Activated T-helper 17 cell treated with anti-CD3 and anti-CD28 coated beads, Interleukin-2, amount 50 U/mL, for 72 hours (primary cell): Measurements from ENCODE around the gene DNM3. TPM values are rescaled to one million over a fixed set of nuclear protein-coding genes. Genes with fewer than 3 reads are reported as not detected.

Source experiments
- ATAC-seq: fragments of 150-1000 bp; cut with Tn5 transposase; replicated peaks from 2 replicates; pipeline ENCODE4 v1.10.0; 2021; ENCODE audit warnings: mild to moderate bottlenecking, moderate library complexity
- H3K27ac Mint-ChIP-seq: one replicate; pipeline ENCODE4 v1.8.0; 2022; ENCODE audit warnings: mixed read lengths
- H3K27me3 Mint-ChIP-seq: one replicate; pipeline ENCODE4 v1.8.0; 2022; ENCODE audit warnings: mixed read lengths
- H3K36me3 Mint-ChIP-seq: one replicate; pipeline ENCODE4 v1.8.0; 2022; ENCODE audit warnings: low read depth, mild to moderate bottlenecking, mixed read lengths
- H3K4me1 Mint-ChIP-seq: one replicate; pipeline ENCODE4 v1.8.0; 2022; ENCODE audit warnings: mixed read lengths
- H3K4me3 Mint-ChIP-seq: one replicate; pipeline ENCODE4 v1.8.0; 2022; ENCODE audit warnings: mild to moderate bottlenecking, mixed read lengths
- H3K9me3 Mint-ChIP-seq: one replicate; pipeline ENCODE4 v1.8.0; 2022; ENCODE audit warnings: mixed read lengths
- total RNA-seq, 2 donors: library from RNA; stranded (reverse); gene quantifications; one replicate each; pipeline ENCODE4 v1.2.3, GENCODE V29; 2022

The DNM3 gene
- total RNA-seq, 2 donors from 2014 or later: 3.0 to 5.8 TPM

DNA sequence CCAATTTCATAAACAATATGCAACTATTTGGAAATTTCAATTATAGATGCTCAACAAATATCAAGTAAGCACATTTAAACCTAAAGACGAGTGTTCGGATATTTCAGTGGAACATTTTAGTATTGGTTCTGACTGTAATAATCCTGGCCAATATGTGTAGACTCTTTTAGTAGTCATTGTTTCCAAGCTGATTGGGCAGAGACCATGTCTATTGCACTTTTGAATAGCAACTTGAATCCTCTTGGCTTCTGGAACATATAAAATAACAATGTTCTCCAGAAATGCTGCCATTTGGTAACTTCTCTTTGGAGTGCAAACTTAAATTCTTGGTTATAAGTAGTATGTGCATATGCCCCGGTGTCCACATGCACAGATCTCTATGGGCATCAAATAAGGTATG lies 373.7 kb downstream of the DNM3 start:
- Mint-ChIP-seq H3K27ac (no peak overlapping the region), H3K9me3 (no peaks in the 10 kb centered on the region), H3K4me3 (no peak overlapping the region), H3K4me1 (no peaks in the 10 kb centered on the region), H3K36me3 (no peaks in the 10 kb centered on the region), H3K27me3 (no peaks in the 10 kb centered on the region)
- no peak for ATAC-seq

DNA sequence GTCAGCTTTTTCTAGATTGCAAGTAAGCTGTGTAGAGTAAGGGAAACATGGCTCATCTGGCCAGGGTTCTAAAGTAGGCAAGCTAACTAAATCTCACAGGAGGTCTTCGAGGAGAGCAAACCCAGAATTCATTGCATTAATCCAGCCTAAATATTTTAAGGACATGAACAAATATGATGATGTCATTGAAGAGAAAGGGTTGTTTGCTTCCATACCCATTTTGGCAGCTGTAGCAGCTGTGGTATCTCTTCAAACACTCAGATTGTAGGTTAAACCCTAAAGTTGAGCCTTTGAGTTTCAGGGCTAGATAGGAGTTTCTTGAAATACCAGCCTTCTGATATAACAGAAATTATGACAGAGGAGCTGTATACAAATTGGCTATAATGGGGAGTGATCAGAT lies 378.7 kb downstream of the DNM3 start:
- H3K27ac Mint-ChIP-seq: no peak overlapping the region
- no peaks in the 10 kb centered on the region for H3K4me1 Mint-ChIP-seq
- no peak overlapping the region for H3K4me3 Mint-ChIP-seq
- no peaks in the 10 kb centered on the region for H3K27me3 Mint-ChIP-seq
- ATAC-seq: no peak
- H3K9me3 Mint-ChIP-seq: no peaks in the 10 kb centered on the region
- no peaks in the 10 kb centered on the region for H3K36me3 Mint-ChIP-seq

DNA sequence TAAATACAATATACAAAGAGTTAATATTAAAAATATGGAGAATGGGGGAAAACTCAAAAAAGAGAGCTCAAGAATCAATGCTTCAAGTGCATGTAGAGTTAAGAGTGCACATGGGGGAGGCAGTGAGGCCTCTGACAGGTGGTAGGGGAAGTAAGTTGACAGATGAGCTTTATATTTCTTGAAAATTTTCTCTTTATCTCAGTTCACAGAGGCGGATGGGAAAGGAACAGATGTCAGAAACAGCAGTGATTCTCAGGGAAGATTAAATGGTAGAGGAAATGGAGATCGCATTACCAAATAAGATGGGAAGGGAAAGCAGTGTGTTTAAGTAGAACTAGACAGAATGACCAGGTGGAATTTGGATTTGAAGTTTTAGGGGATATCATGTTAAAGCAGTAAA lies 379.1 kb downstream of the DNM3 start:
- Mint-ChIP-seq H3K27me3 (no peaks in the 10 kb centered on the region), H3K27ac (no peak overlapping the region), H3K4me1 (no peaks in the 10 kb centered on the region), H3K4me3 (no peak overlapping the region), H3K36me3 (no peaks in the 10 kb centered on the region), H3K9me3 (no peaks in the 10 kb centered on the region)
- no peak for ATAC-seq

DNA sequence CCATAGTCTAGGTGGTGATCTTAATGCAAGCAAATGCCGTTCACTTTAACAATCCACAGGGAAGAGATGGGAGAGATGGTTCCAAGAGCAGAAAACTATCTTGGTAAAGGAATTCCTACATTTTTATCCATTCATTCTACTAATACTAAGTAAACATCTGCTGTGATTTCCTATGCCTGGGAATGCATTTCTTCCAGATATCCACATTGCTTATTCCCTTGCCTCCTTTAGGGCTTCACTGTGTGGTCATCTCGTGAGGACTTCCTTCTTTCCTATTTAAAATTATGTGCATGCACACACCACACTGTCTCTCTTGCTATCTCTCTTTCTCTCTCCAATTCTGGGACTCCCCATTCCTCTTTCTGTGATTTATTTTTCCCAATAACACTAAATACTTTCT lies 380.1 kb downstream of the DNM3 start:
- H3K9me3 Mint-ChIP-seq: no peaks in the 10 kb centered on the region
- ATAC-seq: no peak
- no peak overlapping the region for H3K27ac Mint-ChIP-seq
- H3K36me3 Mint-ChIP-seq: no peaks in the 10 kb centered on the region
- no peak overlapping the region for H3K4me3 Mint-ChIP-seq
- H3K4me1 Mint-ChIP-seq: no peaks in the 10 kb centered on the region
- H3K27me3 Mint-ChIP-seq: no peaks in the 10 kb centered on the region

DNA sequence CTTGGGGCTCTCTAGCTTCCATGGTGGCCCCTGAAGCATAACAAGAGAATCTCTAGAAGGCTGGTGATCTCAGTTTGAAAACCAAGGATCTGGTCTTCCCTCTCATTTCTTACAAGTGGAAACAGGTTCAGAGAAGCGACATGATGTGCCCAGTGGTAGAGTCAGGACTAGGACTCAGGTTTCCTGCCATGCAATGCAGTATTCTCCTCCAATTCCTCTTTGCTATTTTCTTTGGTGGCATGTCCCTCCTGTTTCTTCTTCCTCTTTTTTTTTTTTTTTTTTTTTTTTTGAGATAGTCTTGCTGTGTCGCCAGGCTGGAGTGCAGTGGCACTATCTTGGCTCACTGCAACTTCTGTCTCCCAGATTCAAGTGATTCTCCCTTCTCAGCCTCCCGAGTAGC lies 383.6 kb downstream of the DNM3 start:
- H3K36me3 Mint-ChIP-seq: no peaks in the 10 kb centered on the region
- H3K9me3 Mint-ChIP-seq: no peaks in the 10 kb centered on the region
- no peak overlapping the region for H3K4me3 Mint-ChIP-seq
- H3K4me1 Mint-ChIP-seq: peaks cover 2% of the 10 kb centered on the region
- no peak overlapping the region for H3K27ac Mint-ChIP-seq
- no peaks in the 10 kb centered on the region for H3K27me3 Mint-ChIP-seq
- ATAC-seq: no peak

DNA sequence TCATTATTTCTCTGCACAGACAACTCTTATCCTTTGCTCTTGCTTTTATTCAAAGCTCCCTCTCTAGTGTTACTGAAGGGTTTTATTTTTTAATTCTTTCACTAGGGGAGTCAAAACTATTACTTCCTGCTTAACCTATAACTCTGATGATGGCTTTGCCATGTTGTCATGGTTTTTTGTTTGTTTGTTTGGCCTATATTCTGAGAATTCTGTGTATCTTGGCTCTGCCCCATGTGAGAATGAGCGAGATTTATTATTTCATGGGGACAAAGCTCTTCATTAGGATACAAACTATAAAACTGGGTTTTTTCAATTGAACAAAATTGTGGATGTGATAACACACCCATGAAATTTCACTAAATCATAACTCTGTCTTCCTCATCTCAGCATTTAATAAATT lies 388.6 kb downstream of the DNM3 start:
- Mint-ChIP-seq H3K36me3 (no peaks in the 10 kb centered on the region), H3K27ac (no peak overlapping the region), H3K9me3 (peaks cover 11% of the 10 kb centered on the region), H3K27me3 (no peaks in the 10 kb centered on the region), H3K4me1 (peaks cover 10% of the 10 kb centered on the region), H3K4me3 (no peak overlapping the region)
- no peak for ATAC-seq

DNA sequence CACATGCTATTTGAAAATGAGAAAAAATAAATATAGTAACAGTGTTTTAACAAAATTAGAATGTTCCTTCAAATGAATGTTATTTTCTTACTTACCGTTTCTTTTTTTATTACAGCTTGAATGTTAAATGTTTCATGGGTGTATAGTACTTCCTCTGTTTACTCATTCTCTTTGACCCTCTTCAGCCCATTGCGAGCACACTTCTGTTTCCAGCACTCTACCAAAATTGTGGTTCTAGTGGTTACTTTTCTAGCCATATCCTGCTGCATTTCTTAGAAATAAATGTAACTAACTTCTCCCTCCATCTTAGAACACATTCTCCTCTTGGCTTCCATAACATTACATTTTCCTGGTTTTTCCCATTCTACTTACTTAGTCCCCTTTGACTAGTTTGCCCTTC lies 389.2 kb downstream of the DNM3 start:
- Mint-ChIP-seq H3K4me3 (peak overlapping the region; percentile 0), H3K36me3 (no peaks in the 10 kb centered on the region), H3K9me3 (peaks cover 11% of the 10 kb centered on the region), H3K27me3 (no peaks in the 10 kb centered on the region), H3K4me1 (peaks cover 10% of the 10 kb centered on the region), H3K27ac (no peak overlapping the region)
- ATAC-seq: no peak

DNA sequence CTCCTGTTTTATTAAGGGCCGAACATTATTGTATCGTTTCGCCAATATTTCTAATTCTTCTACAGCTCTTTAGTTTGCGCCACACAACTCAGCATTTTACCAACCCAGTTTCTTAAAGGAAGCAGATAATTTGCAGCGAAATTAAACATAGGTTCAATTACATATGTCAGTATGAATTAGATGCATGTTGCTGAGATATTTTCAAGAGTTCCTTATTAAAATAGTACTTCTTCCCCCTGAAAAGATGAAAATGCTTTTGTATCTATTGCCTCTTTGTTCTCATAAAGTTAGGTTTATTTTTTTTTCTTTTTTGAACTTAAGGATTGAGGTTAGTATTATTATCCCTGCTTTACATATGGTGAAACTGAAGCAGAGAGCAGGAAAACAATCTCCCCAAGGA lies 395.7 kb downstream of the DNM3 start:
- ATAC-seq: no peak
- H3K27ac Mint-ChIP-seq: no peak overlapping the region
- no peaks in the 10 kb centered on the region for H3K27me3 Mint-ChIP-seq
- H3K4me1 Mint-ChIP-seq: no peaks in the 10 kb centered on the region
- H3K36me3 Mint-ChIP-seq: no peaks in the 10 kb centered on the region
- no peaks in the 10 kb centered on the region for H3K9me3 Mint-ChIP-seq
- no peak overlapping the region for H3K4me3 Mint-ChIP-seq

DNA sequence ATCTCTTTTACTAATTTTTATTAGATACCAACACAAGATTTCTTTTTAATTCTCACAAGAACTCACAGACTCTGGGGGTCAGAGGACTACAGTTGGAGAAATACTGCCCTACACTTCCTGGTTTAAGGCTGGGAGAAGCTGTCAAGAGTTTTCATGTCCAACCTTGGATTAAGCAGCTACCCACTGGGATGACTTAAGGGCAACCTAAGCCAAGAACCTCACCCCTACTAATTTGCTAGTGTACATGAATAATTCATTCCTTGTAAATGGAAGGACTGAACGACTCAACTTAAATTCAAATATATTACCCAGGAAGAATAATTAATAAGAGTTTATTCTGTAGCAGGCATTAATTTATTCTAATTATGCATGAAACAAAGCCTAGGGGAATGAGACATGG lies 396.9 kb downstream of the DNM3 start:
- no peaks in the 10 kb centered on the region for H3K4me1 Mint-ChIP-seq
- H3K27ac Mint-ChIP-seq: no peak overlapping the region
- ATAC-seq: no peak
- no peaks in the 10 kb centered on the region for H3K9me3 Mint-ChIP-seq
- no peak overlapping the region for H3K4me3 Mint-ChIP-seq
- H3K27me3 Mint-ChIP-seq: no peaks in the 10 kb centered on the region
- H3K36me3 Mint-ChIP-seq: no peaks in the 10 kb centered on the region

DNA sequence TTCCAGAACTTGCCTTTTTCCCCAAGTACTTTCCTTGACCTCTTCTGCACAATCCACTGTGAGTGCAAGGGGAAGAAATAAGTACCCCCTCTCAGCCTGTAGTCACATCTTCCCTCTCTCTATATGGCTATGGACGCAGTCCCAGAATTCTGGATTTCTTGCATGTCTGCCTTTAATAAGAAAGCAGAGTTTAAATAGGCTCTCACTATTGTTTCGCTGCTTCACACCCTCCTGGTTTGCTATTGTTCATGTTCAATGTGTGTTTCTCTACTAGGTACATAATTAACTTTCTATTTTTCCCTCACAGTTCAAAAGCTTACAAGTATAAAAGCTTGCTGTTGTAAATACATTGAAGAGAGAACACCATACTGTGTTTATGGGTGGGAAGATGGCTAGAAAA lies 397.7 kb downstream of the DNM3 start:
- Mint-ChIP-seq H3K9me3 (no peaks in the 10 kb centered on the region), H3K36me3 (no peaks in the 10 kb centered on the region), H3K27ac (no peak overlapping the region), H3K4me3 (no peak overlapping the region), H3K27me3 (no peaks in the 10 kb centered on the region), H3K4me1 (no peaks in the 10 kb centered on the region)
- no peak for ATAC-seq

DNA sequence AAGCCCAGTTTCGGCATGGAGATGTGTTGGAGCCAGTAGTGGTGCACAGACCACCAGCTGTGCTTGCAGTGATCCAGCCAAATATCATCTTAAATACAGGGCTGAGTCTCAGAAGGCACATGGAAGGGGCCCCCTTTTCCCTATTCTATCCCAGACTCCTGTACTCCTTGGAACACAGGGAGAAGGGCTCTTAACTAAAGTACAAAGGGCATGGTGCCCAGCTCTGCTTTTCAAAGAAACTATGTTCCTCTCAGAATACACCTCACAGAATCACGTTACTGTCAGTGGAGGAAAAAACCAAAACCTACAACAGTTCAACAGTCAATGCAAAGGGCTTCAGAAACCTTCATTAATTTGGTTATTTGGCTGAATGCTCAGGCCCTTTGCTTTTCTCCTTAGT lies 398.6 kb downstream of the DNM3 start:
- H3K27ac Mint-ChIP-seq: no peak overlapping the region
- H3K4me3 Mint-ChIP-seq: no peak overlapping the region
- H3K9me3 Mint-ChIP-seq: no peaks in the 10 kb centered on the region
- no peaks in the 10 kb centered on the region for H3K27me3 Mint-ChIP-seq
- no peak for ATAC-seq
- H3K4me1 Mint-ChIP-seq: no peaks in the 10 kb centered on the region
- no peaks in the 10 kb centered on the region for H3K36me3 Mint-ChIP-seq

DNA sequence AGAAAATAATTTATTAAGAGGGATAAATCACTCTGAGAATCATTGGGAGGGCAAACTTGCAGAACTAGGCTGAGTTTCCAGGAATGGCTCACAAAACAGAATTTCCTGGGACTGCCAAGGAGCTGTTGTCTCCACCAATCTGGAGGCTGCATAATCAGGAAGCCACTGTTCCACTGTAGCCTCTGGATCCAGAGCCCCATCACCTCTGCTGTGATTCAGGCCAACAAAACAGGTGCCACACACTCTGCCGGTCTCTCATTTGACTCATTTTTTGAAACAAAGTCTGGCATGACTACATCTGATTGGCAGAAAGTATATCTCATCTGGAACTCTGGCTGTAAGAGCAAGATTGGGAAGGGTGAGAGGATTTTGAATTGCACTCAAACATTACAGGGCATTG lies 400.2 kb downstream of the DNM3 start:
- no peaks in the 10 kb centered on the region for H3K4me1 Mint-ChIP-seq
- H3K36me3 Mint-ChIP-seq: no peaks in the 10 kb centered on the region
- H3K9me3 Mint-ChIP-seq: no peaks in the 10 kb centered on the region
- no peak for ATAC-seq
- H3K27ac Mint-ChIP-seq: no peak overlapping the region
- H3K27me3 Mint-ChIP-seq: no peaks in the 10 kb centered on the region
- no peak overlapping the region for H3K4me3 Mint-ChIP-seq

DNA sequence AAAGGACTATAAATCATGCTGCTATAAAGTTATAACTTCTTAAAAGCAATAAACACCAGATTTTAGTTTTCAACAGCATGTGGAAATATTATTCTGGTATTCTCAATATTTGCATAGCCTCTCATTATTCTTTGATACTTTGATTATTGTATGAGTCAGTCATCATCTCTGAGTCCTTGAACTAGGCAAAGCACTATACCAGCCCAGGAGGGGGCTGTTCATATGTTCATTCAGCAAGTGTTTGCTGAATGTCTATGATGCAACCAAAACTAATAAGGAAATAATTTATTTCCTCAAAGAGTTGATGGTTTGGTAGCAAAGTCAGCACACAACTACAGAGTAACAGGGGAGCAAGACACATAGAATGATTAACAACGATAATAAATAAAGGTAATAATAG lies 403.6 kb downstream of the DNM3 start:
- Mint-ChIP-seq H3K36me3 (no peaks in the 10 kb centered on the region), H3K9me3 (no peaks in the 10 kb centered on the region), H3K4me3 (no peak overlapping the region), H3K27ac (no peak overlapping the region), H3K27me3 (no peaks in the 10 kb centered on the region), H3K4me1 (no peaks in the 10 kb centered on the region)
- ATAC-seq: no peak

DNA sequence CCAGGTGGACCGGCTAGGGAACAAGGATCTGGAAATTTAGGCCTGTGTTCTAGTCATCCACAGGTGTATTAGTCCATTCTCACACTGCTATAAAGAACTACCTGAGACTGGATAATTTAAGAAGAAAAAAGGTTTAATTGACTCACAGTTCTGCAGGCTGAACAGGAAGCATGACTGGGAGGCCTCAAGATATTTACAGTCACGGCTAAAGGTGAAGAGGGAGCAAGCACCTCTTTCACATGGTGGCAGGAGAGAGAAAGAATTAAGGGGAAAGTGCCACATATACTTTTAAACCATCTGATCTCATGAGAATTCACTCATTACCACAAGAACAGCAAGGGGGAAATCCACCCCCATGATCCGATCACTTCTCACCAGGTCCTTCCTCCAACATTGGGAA lies 404.5 kb downstream of the DNM3 start:
- Mint-ChIP-seq H3K27me3 (no peaks in the 10 kb centered on the region), H3K4me1 (no peaks in the 10 kb centered on the region), H3K9me3 (no peaks in the 10 kb centered on the region), H3K27ac (no peak overlapping the region), H3K36me3 (no peaks in the 10 kb centered on the region), H3K4me3 (no peak overlapping the region)
- ATAC-seq: no peak

DNA sequence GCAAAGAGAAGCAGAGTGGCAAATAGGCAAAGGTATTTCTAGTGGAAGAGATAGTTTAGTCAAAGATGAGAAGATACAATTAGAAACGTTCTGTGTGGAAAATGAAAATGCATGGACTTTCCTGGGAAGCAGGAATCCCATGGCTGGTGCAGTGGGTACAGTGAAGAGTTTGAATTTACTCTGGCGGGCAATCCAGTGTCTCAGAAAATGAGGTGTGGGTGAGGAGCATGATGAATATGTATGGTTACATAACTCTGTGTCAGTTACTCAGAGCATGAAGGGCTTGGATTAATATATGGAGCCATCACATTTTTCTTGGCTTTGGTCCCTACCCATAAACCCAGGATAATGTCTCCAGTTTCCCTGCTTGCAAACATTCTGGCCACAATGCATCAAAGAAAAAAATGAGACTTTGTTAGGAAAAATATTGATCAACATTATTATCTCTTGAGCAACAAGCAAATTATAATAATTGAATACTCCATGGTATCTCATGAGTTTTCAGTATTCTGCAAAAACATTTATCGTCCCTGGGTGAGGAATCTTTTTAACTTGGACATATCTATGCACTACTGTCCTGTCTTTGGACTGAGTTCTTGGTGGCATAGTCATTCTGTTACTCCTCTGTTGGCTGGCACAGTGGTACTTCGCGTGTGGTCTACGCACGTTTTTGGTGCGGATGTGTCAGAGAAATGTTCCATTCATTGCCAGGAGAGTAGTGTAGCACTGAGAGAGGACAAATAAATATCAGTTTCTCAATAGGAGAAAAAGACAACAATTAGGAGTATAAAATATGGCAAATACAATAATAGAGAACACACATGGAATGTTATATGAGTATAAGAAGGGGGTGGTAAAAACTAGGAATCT lies 405.5 kb downstream of the DNM3 start:
- no peaks in the 10 kb centered on the region for H3K9me3 Mint-ChIP-seq
- H3K4me3 Mint-ChIP-seq: no peak overlapping the region
- ATAC-seq: no peak
- no peaks in the 10 kb centered on the region for H3K36me3 Mint-ChIP-seq
- no peak overlapping the region for H3K27ac Mint-ChIP-seq
- H3K27me3 Mint-ChIP-seq: no peaks in the 10 kb centered on the region
- no peaks in the 10 kb centered on the region for H3K4me1 Mint-ChIP-seq

DNA sequence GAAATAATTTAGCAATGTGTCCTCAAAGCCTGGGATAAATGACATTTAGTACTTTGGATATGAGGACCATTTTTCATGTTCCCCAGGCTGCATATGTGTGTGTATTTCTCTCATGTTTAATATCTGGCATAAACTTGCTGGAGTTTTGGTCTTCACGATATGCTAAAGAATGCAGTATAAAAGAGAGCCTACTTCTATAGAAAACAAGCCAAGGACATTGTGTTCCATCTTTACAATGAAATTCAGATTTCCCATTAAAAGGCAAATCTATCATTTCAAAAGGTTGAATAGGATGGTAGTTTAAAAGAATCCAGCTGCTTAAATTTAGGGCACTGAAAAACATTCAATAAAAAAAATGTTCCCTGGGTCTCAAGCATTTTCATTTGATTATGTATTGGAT lies 410.2 kb downstream of the DNM3 start:
- no peak overlapping the region for H3K27ac Mint-ChIP-seq
- no peaks in the 10 kb centered on the region for H3K27me3 Mint-ChIP-seq
- ATAC-seq: no peak
- H3K4me1 Mint-ChIP-seq: peaks cover 10% of the 10 kb centered on the region
- H3K36me3 Mint-ChIP-seq: no peaks in the 10 kb centered on the region
- H3K9me3 Mint-ChIP-seq: no peaks in the 10 kb centered on the region
- H3K4me3 Mint-ChIP-seq: no peak overlapping the region
